Measurements from ENCODE around the gene FBXW11. TPM values are rescaled to one million over a fixed set of nuclear protein-coding genes. Genes with fewer than 3 reads are reported as not detected.

The FBXW11 gene
- total RNA-seq, 1 donor from 2014 or later: 64.7 TPM

DNA sequence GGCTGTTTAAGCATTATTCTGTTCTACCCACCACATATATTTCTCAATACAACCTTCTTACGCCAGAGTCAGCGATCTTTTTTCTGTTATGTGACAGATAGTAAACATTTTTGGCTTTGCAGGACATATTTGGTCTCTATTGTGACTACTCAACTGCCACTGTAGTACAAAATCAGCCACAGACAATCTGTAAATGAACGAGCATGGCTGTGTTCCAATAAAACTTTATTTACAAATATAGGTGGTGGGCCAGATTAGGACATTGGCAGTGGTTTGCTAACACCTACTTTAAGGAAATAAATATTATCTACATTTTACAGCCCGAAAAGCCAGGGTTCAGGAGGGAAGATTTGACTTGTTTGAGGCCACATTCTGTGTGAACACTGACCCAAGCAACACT lies 40.2 kb upstream of the FBXW11 start:
- Histone ChIP-seq H3K27me3 (ENCODE audit: insufficient read depth, low read length) (no peaks in the 10 kb centered on the region), H4K20me1 (ENCODE audit: insufficient read depth, low read length) (peaks cover 22% of the 10 kb centered on the region), H3K9ac (ENCODE audit: low read length) (no peak overlapping the region), H3K79me2 (ENCODE audit: insufficient read depth, low read length) (no peaks in the 10 kb centered on the region), H2AFZ (ENCODE audit: low read depth, low read length) (no peak overlapping the region), H3K9me3 (ENCODE audit: insufficient read depth, low read depth, low read length) (no peaks in the 10 kb centered on the region), H3K4me3 (ENCODE audit: insufficient read depth, low read depth, low read length) (no peak overlapping the region), H3K4me1 (ENCODE audit: insufficient read depth, low read length) (peaks cover 12% of the 10 kb centered on the region), H3K4me2 (ENCODE audit: low read length) (no peak overlapping the region), H3K27ac (ENCODE audit: low read depth, low read length) (no peak overlapping the region), H3K36me3 (ENCODE audit: insufficient read depth, low read length) (peaks cover 3% of the 10 kb centered on the region)
- H3K9me3 Mint-ChIP-seq (ENCODE audit: unreplicated experiment): no peaks in the 10 kb centered on the region
- no peaks in the 10 kb centered on the region for H3K27me3 Mint-ChIP-seq (ENCODE audit: low read depth, unreplicated experiment)
- no peak overlapping the region for H3K27ac Mint-ChIP-seq (ENCODE audit: unreplicated experiment)
- peaks cover 35% of the 10 kb centered on the region for H3K36me3 Mint-ChIP-seq (ENCODE audit: low read depth, unreplicated experiment)
- H3K4me3 Mint-ChIP-seq (ENCODE audit: unreplicated experiment): no peak overlapping the region
- peaks cover 5% of the 10 kb centered on the region for H3K4me1 Mint-ChIP-seq (ENCODE audit: low read depth, unreplicated experiment)
- no peak for DNase-seq (ENCODE audit: low read depth)
- TF ChIP-seq EZH2 (IDR thresholded peaks at IDR 0.05; ENCODE audit: insufficient read depth, low read length): no peak
- TF ChIP-seq, protein P1, sequence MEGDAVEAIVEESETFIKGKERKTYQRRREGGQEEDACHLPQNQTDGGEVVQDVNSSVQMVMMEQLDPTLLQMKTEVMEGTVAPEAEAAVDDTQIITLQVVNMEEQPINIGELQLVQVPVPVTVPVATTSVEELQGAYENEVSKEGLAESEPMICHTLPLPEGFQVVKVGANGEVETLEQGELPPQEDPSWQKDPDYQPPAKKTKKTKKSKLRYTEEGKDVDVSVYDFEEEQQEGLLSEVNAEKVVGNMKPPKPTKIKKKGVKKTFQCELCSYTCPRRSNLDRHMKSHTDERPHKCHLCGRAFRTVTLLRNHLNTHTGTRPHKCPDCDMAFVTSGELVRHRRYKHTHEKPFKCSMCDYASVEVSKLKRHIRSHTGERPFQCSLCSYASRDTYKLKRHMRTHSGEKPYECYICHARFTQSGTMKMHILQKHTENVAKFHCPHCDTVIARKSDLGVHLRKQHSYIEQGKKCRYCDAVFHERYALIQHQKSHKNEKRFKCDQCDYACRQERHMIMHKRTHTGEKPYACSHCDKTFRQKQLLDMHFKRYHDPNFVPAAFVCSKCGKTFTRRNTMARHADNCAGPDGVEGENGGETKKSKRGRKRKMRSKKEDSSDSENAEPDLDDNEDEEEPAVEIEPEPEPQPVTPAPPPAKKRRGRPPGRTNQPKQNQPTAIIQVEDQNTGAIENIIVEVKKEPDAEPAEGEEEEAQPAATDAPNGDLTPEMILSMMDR (IDR thresholded peaks at IDR 0.05; ENCODE audit: insufficient read depth, low read depth, low read length): no peak
- no peak for FAIRE-seq

DNA sequence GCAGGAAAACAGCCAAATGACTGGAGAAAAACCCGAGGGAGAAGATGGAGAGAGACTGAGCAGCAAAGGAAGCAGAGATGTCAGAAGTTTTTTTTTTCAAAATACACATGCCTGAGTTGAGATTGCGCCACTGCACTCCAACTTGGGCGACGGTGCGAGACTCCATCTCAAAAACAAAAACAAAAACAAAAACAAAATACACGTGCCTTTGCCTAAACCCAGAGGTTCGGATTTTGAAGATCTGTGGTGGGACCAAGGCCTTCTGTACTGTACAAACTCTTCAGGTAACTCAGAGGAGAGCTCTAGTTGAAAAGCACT lies 38.8 kb upstream of the FBXW11 start:
- no peak for FAIRE-seq
- no peaks in the 10 kb centered on the region for H3K79me2 ChIP-seq (ENCODE audit: insufficient read depth, low read length)
- peaks cover 22% of the 10 kb centered on the region for H4K20me1 ChIP-seq (ENCODE audit: insufficient read depth, low read length)
- peaks cover 8% of the 10 kb centered on the region for H3K4me1 ChIP-seq (ENCODE audit: insufficient read depth, low read length)
- no peak overlapping the region for H2AFZ ChIP-seq (ENCODE audit: low read depth, low read length)
- Mint-ChIP-seq H3K4me1 (ENCODE audit: low read depth, unreplicated experiment) (peaks cover 4% of the 10 kb centered on the region), H3K27me3 (ENCODE audit: low read depth, unreplicated experiment) (no peaks in the 10 kb centered on the region), H3K36me3 (ENCODE audit: low read depth, unreplicated experiment) (peaks cover 32% of the 10 kb centered on the region), H3K9me3 (ENCODE audit: unreplicated experiment) (no peaks in the 10 kb centered on the region), H3K4me3 (ENCODE audit: unreplicated experiment) (no peak overlapping the region), H3K27ac (ENCODE audit: unreplicated experiment) (no peak overlapping the region)
- H3K9ac ChIP-seq (ENCODE audit: low read length): no peak overlapping the region
- DNase-seq (ENCODE audit: low read depth): no peak
- H3K4me3 ChIP-seq (ENCODE audit: insufficient read depth, low read depth, low read length): no peak overlapping the region
- no peak overlapping the region for H3K4me2 ChIP-seq (ENCODE audit: low read length)
- TF ChIP-seq, protein P1 (IDR thresholded peaks at IDR 0.05; ENCODE audit: insufficient read depth, low read depth, low read length): no peak
- TF ChIP-seq EZH2 (IDR thresholded peaks at IDR 0.05; ENCODE audit: insufficient read depth, low read length): no peak
- no peaks in the 10 kb centered on the region for H3K9me3 ChIP-seq (ENCODE audit: insufficient read depth, low read depth, low read length)
- no peaks in the 10 kb centered on the region for H3K27me3 ChIP-seq (ENCODE audit: insufficient read depth, low read length)
- no peak overlapping the region for H3K27ac ChIP-seq (ENCODE audit: low read depth, low read length)
- H3K36me3 ChIP-seq (ENCODE audit: insufficient read depth, low read length): peaks cover 2% of the 10 kb centered on the region

DNA sequence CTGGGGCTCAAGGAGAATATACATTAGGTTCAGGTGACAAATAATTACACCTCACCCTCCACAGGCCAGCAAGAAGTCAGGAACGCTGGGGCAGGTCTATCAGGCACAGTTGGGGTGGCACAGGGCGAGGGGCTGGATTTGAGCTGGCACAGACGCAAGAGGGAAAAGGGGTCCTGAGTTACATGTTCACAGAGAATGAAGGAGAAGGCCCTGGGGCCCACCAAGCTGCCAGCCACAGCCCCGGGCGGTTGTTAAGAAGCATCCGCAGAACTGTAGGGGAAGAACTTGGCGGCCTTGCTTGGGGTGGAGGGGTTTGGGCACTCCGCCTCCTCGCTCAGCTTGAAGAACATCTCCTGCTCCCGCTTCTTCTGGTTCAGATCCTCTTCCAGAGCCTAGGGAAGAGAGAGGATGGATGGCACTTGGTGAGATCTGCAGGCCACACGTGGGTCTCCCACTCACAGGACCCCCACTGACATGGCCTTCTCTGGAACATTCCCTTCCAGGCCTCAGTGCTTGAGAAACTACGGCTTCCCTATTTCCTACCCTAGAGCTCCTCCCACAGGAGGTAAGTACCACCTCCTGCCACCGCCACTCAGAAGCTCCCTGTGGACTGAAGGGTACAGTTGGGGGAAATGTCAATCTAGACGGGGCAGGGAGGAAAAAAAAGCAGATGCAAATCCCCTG lies 38.3 kb upstream of the FBXW11 start:
- no peak overlapping the region for H3K27ac ChIP-seq (ENCODE audit: low read depth, low read length)
- H3K4me2 ChIP-seq (ENCODE audit: low read length): no peak overlapping the region
- H3K27me3 ChIP-seq (ENCODE audit: insufficient read depth, low read length): no peaks in the 10 kb centered on the region
- no peak overlapping the region for H2AFZ ChIP-seq (ENCODE audit: low read depth, low read length)
- peaks cover 2% of the 10 kb centered on the region for H3K36me3 ChIP-seq (ENCODE audit: insufficient read depth, low read length)
- DNase-seq (ENCODE audit: low read depth) (no peak), FAIRE-seq (no peak)
- no peak overlapping the region for H3K4me3 ChIP-seq (ENCODE audit: insufficient read depth, low read depth, low read length)
- Mint-ChIP-seq H3K4me3 (ENCODE audit: unreplicated experiment) (no peak overlapping the region), H3K27ac (ENCODE audit: unreplicated experiment) (no peak overlapping the region), H3K27me3 (ENCODE audit: low read depth, unreplicated experiment) (peaks cover 4% of the 10 kb centered on the region), H3K4me1 (ENCODE audit: low read depth, unreplicated experiment) (peaks cover 4% of the 10 kb centered on the region), H3K36me3 (ENCODE audit: low read depth, unreplicated experiment) (peaks cover 35% of the 10 kb centered on the region), H3K9me3 (ENCODE audit: unreplicated experiment) (no peaks in the 10 kb centered on the region)
- H3K4me1 ChIP-seq (ENCODE audit: insufficient read depth, low read length): peaks cover 11% of the 10 kb centered on the region
- no peaks in the 10 kb centered on the region for H3K9me3 ChIP-seq (ENCODE audit: insufficient read depth, low read depth, low read length)
- no peak for TF ChIP-seq EZH2 (IDR thresholded peaks at IDR 0.05; ENCODE audit: insufficient read depth, low read length)
- TF ChIP-seq, protein P1 (IDR thresholded peaks at IDR 0.05; ENCODE audit: insufficient read depth, low read depth, low read length): no peak
- H3K79me2 ChIP-seq (ENCODE audit: insufficient read depth, low read length): no peaks in the 10 kb centered on the region
- no peak overlapping the region for H3K9ac ChIP-seq (ENCODE audit: low read length)
- H4K20me1 ChIP-seq (ENCODE audit: insufficient read depth, low read length): peaks cover 22% of the 10 kb centered on the region

All from astrocyte (in vitro differentiated cells and primary cell).